HepG2 (cell line): ENCODE measurements around the gene NUP93. TPM values are rescaled to one million over a fixed set of nuclear protein-coding genes. Genes with fewer than 3 reads are reported as not detected.

Source experiments
- ARNT ChIP-seq: fragments of 450-650 bp; IDR thresholded peaks from 2 replicates; pipeline ENCODE4 v1.6.1; 2017
- BATF2 ChIP-seq: sonication (generic); formaldehyde crosslinking; IDR thresholded peaks from 2 replicates; pipeline ENCODE4 v1.8.0; 2022; ENCODE audit warnings: mild to moderate bottlenecking, missing genetic modification reagents, moderate library complexity
- ELF4 ChIP-seq: sonication (generic); formaldehyde crosslinking; IDR thresholded peaks from 2 replicates; pipeline ENCODE4 v1.5.0; 2020; ENCODE audit warnings: missing genetic modification reagents, mild to moderate bottlenecking, moderate library complexity, borderline replicate concordance
- HINFP ChIP-seq: sonication (generic); formaldehyde crosslinking; IDR thresholded peaks from 2 replicates; pipeline ENCODE4 v1.4.0; 2020; ENCODE audit warnings: low read depth, mild to moderate bottlenecking, missing genetic modification reagents
- MYC ChIP-seq: sonication (generic); formaldehyde crosslinking; IDR thresholded peaks from 2 replicates; pipeline ENCODE4 v1.9.0; 2021; ENCODE audit warnings: missing genetic modification reagents, borderline replicate concordance
- NCOR1 ChIP-seq: fragments of 200-600 bp; sonication (generic); IDR thresholded peaks from 2 replicates; pipeline ENCODE4 v1.7.0; 2017; ENCODE audit warnings: antibody characterized with exemption, low read length, borderline replicate concordance
- PAF1 ChIP-seq: IDR thresholded peaks from 2 replicates; pipeline ENCODE4 v1.6.1; 2016; ENCODE audit warnings: missing genetic modification reagents, missing compliant biosample characterization
- PATZ1 ChIP-seq: sonication (generic); formaldehyde crosslinking; IDR thresholded peaks from 2 replicates; pipeline ENCODE4 v1.4.0; 2020; ENCODE audit warnings: missing genetic modification reagents
- PHF21A ChIP-seq: sonication (generic); formaldehyde crosslinking; IDR thresholded peaks from 2 replicates; pipeline ENCODE4 v1.5.0; 2020; ENCODE audit warnings: mild to moderate bottlenecking, missing genetic modification reagents
- RAD21 ChIP-seq: fragments of 450-650 bp; formaldehyde crosslinking; IDR thresholded peaks from 2 replicates; pipeline ENCODE4 v1.5.0; 2020; ENCODE audit warnings: mild to moderate bottlenecking
- TRIM24 ChIP-seq: sonication (generic); formaldehyde crosslinking; IDR thresholded peaks from 2 replicates; pipeline ENCODE4 v1.8.0; 2022; ENCODE audit warnings: mild to moderate bottlenecking, missing genetic modification reagents
- YEATS4 ChIP-seq: sonication (generic); formaldehyde crosslinking; IDR thresholded peaks from 2 replicates; pipeline ENCODE4 v1.4.0; 2020; ENCODE audit warnings: missing genetic modification reagents, borderline replicate concordance
- ZNF432 ChIP-seq: sonication (generic); formaldehyde crosslinking; IDR thresholded peaks from 2 replicates; pipeline ENCODE4 v1.5.0; 2020; ENCODE audit warnings: missing genetic modification reagents, mild to moderate bottlenecking, borderline replicate concordance
- ZNF558 ChIP-seq: sonication (generic); formaldehyde crosslinking; IDR thresholded peaks from 2 replicates; pipeline ENCODE4 v1.9.0; 2022; ENCODE audit warnings: mild to moderate bottlenecking, missing genetic modification reagents, borderline replicate concordance
- ZNF687 ChIP-seq: sonication (generic); formaldehyde crosslinking; IDR thresholded peaks from 2 replicates; pipeline ENCODE4 v1.5.1; 2020; ENCODE audit warnings: mild to moderate bottlenecking, missing genetic modification reagents, moderate library complexity
- ZNF7 ChIP-seq: IDR thresholded peaks from 2 replicates; pipeline ENCODE4 v1.6.1; 2016; ENCODE audit warnings: missing biosample characterization, missing genetic modification reagents
- ZNF704 ChIP-seq: sonication (generic); formaldehyde crosslinking; IDR thresholded peaks from 2 replicates; pipeline ENCODE4 v1.8.1; 2023; ENCODE audit warnings: mild to moderate bottlenecking, inconsistent platforms, moderate library complexity, missing genetic modification reagents, borderline replicate concordance
- ZNF709 ChIP-seq: sonication (generic); formaldehyde crosslinking; IDR thresholded peaks from 2 replicates; pipeline ENCODE4 v1.5.0; 2020; ENCODE audit warnings: mild to moderate bottlenecking, missing genetic modification reagents
- ZNF724P ChIP-seq: sonication (generic); formaldehyde crosslinking; IDR thresholded peaks from 2 replicates; pipeline ENCODE4 v1.8.0; 2022; ENCODE audit warnings: missing genetic modification reagents, borderline replicate concordance
- ZNF773 ChIP-seq: sonication (generic); formaldehyde crosslinking; IDR thresholded peaks from 2 replicates; pipeline ENCODE4 v1.4.0; 2020; ENCODE audit warnings: missing genetic modification reagents, borderline replicate concordance
- ZNF850 ChIP-seq: sonication (generic); formaldehyde crosslinking; conservative IDR thresholded peaks from 2 replicates; pipeline ENCODE4 v1.9.0; 2021; ENCODE audit warnings: mild to moderate bottlenecking, missing genetic modification reagents
- polyA plus RNA-seq, 8 experiments: library from polyadenylated mRNA; depleted of rRNA in 3 of 8; stranded (reverse) in 7 of 8; unstranded in 1 of 8; fragments of >200 nt; fragmentation: Illumina TruSeq in 4 of 8; extraction: Trizol in 4 of 8; gene quantifications; 2 replicates each; pipeline versions ENCODE4 v1.2.1 to v1.2.3, GENCODE V29; 2011 to 2016; ENCODE audit warnings: low read depth in 4 of 8, missing spikeins in 1 of 8, mixed read lengths in 1 of 8; ENCODE audit not compliant: insufficient read depth in 1 of 8
- total RNA-seq, 5 experiments: library from RNA; depleted of rRNA; stranded (reverse); fragments of >200 nt; fragmentation: Illumina TruSeq; extraction: Trizol; gene quantifications; 2 replicates each; pipeline ENCODE4 v1.2.3, GENCODE V29; 2016; ENCODE audit warnings: low read depth in 1 of 5

Gene NUP93
- total and polyA plus RNA-seq, 2 of the 13 experiments (the other 11 are each of a cell fraction or from before 2014, with no cell fraction given): 58.5 to 140 TPM

GRCh38 chr16:56838622-56839337 is 108.9 kb downstream of the NUP93 start (continued):
- no peak for TF ChIP-seq MYC
- no peak for TF ChIP-seq BATF2 (CRISPR knock-in tag)
- no peak for TF ChIP-seq HINFP (CRISPR knock-in tag)
- no peak for TF ChIP-seq RAD21 (CRISPR knock-in tag)
- TF ChIP-seq ZNF724P (CRISPR knock-in tag): no peak
- TF ChIP-seq PAF1 (CRISPR knock-in tag): no peak
- TF ChIP-seq PHF21A: peak; percentile 40; the same call in 1 of the 2 replicates
- no peak for TF ChIP-seq ZNF7 (CRISPR knock-in tag)
- TF ChIP-seq NCOR1: no peak
- TF ChIP-seq ELF4 (CRISPR knock-in tag): 0 out of 2 replicates have a peak, but pooled peaks have one; percentile 32
- TF ChIP-seq PATZ1 (CRISPR knock-in tag): no peak
- TF ChIP-seq ZNF704 (CRISPR knock-in tag): no peak
- no peak for TF ChIP-seq ZNF850 (CRISPR knock-in tag)
- no peak for TF ChIP-seq ZNF709 (CRISPR knock-in tag)
- peak; percentile 42; the same call in 1 of the 2 replicates for TF ChIP-seq ZNF687
- TF ChIP-seq ZNF432: no peak
- no peak for TF ChIP-seq YEATS4 (CRISPR knock-in tag)
- no peak for TF ChIP-seq ZNF558 (CRISPR knock-in tag)
- TF ChIP-seq TRIM24: no peak
- no peak for TF ChIP-seq ARNT
- no peak for TF ChIP-seq ZNF773 (CRISPR knock-in tag)
